GM18526 (cell line): Measurements from ENCODE around the gene ADAMTS12.

Experiments
- POLR2A ChIP-seq: IDR thresholded peaks from 3 replicates; pipeline ENCODE4 v1.6.1; 2011; ENCODE audit not compliant: insufficient read length; ENCODE audit errors: extremely low read depth

ADAMTS12 gene

GRCh38 chr5:33766023-33766422, 125.8 kb downstream of the ADAMTS12 start:
- TF ChIP-seq POLR2A, result no peak

DNA sequence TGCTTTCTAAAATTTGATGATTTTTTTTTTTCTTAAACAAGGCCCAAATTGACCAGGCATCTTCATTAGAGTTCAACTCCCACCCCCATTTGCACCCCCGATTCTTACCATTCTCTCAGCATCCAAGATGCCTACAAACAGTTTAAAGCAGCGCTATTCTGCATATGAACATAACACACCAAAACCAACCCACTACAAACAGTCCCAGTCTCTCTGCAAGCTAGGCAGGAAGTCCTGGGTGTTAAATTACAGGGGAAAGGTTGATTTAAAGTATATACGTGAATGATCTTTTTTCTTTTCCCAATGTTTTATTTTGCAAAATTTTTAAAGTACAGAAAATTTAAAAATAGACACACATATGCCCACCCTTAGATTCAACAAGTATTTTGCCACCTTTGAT, 127.0 kb downstream of the ADAMTS12 start:
- no peak for TF ChIP-seq POLR2A

- TF ChIP-seq POLR2A, result no peak
Observed at GRCh38 chr5:33763435-33763834, 128.4 kb downstream of the ADAMTS12 start.

- TF ChIP-seq POLR2A, result no peak
Observed at GRCh38 chr5:33762859-33763258, 128.9 kb downstream of the ADAMTS12 start.

GRCh38 chr5:33761139-33761538, 130.7 kb downstream of the ADAMTS12 start:
- TF ChIP-seq POLR2A, result no peak

DNA sequence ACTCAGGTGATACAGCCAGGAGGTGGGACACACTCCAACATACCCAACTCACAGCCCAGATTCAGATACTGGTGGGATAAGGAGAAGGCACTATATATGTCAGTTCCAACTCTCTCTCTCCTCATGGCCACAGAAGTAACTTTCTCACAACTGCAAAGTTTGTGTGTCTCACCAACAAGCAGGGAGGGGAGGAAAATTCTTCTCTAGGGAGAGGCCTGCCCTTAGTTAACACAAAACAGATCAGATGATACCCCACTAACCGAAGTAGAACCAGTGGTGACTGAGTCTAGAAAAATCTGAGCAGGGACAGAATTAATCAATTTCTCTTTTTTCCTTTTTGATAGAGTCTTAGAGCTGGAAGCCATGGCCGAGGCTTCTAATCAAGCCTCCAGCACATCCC, 133.1 kb downstream of the ADAMTS12 start:
- no peak for TF ChIP-seq POLR2A

DNA sequence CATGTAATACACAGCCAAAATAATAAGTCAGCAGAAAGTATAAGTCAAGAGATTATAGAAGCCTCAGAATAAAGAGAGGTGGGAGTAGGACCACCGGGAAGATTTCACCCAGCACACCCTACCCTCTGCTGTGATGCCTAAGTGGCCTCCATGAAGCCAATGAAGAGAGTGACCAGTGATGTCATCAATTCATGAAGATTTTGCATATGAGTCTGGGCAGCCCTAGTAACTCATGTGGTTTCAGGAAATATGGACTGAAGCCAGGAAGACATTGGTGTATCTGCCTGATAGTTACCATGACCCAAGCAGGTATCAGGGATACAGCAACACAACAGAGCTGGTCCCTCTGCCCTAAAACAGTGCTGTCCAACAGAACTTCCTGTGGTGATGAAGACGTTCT, 135.3 kb downstream of the ADAMTS12 start:
- no peak for TF ChIP-seq POLR2A

- TF ChIP-seq POLR2A, result no peak
Observed at GRCh38 chr5:33755231-33755630, 136.6 kb downstream of the ADAMTS12 start.

DNA sequence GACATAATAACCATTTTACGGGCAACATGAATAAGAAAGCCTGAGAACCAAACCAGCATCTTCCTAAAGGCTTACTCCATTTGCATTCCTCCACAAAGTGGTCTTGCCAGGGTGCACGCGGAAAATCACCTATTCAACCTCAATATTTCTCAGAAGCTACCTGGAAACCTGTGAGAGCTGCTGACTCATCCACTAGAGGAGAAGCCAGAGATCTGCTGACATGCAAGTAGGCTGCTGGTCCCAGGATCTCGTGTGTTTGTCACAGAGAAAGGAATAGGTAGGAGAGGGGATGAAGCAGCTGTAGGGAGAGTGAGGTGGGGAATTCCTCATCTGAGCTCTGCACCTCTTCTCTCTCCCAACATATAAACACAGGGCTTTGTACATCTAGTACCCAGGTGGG, 138.1 kb downstream of the ADAMTS12 start:
- no peak for TF ChIP-seq POLR2A

DNA sequence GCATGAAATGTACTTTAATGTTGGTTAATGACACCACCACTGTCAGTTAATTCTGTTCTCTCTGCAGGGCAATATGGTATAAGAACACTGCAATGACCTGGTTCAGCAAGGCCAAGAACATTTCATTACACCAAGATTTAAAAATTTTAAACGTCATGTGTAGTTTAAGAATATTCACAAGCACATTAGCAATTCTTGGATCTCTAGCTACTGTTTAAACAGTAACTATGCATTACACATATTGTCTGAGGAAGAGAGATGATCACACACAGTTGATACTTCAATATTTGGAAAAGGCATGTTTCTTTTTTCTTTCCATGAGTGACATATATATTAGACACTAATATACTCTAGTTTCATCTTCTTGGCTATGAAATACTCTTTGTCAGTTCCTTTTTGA, 143.0 kb downstream of the ADAMTS12 start:
- no peak for TF ChIP-seq POLR2A

DNA sequence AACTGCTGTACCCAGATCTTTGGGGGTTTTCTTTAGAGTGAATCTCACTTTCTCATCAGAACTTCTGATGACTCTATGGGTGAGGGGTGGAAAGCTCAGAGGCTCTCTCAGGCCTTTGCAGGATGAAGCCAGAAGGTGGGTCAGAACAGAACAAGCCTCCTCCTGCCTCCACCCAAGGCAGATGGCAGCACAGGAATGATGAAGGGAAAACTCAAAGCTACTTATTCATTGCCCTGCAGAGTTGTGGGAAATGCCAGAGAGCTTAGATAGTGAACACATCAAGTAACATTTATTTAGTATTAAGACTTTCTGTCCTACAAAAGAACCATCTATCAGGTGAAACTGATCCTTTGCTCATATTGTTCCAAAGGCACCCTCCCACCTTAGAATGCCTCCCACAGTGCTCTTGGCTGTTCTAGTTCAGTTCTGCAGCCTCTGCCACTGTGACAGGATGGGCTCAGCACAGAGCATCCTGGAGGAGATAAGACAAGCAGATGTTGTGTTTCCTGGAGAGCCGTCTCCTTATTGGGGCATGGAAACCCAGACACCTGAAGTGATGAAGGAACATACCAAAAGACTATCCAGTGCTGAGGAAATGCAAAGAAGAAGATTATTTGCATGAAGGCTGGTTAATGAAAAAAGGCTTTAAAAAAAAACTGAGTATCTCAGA, 146.6 kb downstream of the ADAMTS12 start:
- TF ChIP-seq POLR2A, result no peak

- TF ChIP-seq POLR2A, result no peak
Observed at GRCh38 chr5:33743099-33743498, 148.7 kb downstream of the ADAMTS12 start.

- TF ChIP-seq POLR2A, result no peak
Observed at GRCh38 chr5:33742181-33742580, 149.6 kb downstream of the ADAMTS12 start.

GRCh38 chr5:33738967-33739366, 152.8 kb downstream of the ADAMTS12 start:
- no peak for TF ChIP-seq POLR2A

- no peak for TF ChIP-seq POLR2A
Observed at GRCh38 chr5:33738097-33738496, 153.7 kb downstream of the ADAMTS12 start.

DNA sequence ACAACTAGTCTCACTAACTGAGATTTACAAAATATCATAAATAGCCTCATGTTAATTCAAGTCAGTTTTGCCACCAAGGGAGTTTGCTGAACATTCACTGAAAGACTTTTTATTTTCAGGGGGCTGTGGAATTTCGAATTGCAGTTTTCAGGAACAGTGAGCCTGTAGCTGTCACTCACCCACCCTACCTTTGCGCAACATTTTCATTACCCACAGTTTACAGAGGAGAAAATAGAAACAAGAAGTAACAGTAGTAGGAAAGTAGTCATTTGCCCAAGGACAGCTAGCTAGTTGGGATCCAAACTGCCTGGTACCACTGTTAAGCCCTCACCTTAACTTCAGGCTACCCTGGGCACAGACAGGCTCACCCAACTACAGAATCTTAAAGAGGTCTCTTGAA, 154.1 kb downstream of the ADAMTS12 start:
- TF ChIP-seq POLR2A, result no peak

DNA sequence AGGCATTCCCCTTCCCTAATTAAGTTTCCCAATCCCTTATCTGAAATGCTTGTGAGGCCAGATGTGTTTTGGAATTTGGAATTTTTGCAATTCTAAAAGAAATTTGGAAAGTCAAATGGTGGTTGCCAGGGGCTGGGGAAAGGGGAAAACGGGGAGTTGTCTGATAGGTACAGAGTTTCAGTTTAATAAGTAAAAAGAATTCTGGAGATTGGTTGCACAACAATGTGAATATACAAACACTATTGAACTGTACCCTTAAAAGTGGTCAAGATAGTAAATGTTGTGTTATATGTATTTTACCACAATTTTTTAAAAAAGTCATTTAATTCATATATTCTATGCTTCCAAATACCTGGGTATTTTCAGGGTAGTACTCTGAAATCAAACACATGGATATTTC, 154.5 kb downstream of the ADAMTS12 start:
- TF ChIP-seq POLR2A, result no peak
